HCT116 (cell line): ENCODE data around the gene ARHGEF6. TPM values are rescaled to one million over a fixed set of nuclear protein-coding genes. Genes with fewer than 3 reads are reported as not detected.

ENCODE experiments used
- ATAC-seq: fragments of 200-7000 bp; cut with Tn5 transposase; 2 replicates; pipeline ENCODE4 v1.9.1; 2020; ENCODE audit warnings: mild to moderate bottlenecking, moderate library complexity
- BruUV-seq: library from RNA; stranded (reverse); fragments of 400-500 nt; replicated peaks from 2 replicates; lab custom pipeline; 2021; lab: Mats Ljungman, UMichigan
- CTCF ChIA-PET: fragments of 300-600 bp; sonication (Branson Sonifier 250); formaldehyde crosslinking; loops from one replicate; lab custom pipeline; 2021; ENCODE audit warnings: antibody characterized with exemption; lab: Charles Lee
- POLR2A ChIA-PET: fragments of 300-600, 350-600 bp; sonication (Branson Sonifier 250); formaldehyde crosslinking; loops from one replicate; lab custom pipeline; 2021; ENCODE audit warnings: antibody characterized with exemption; lab: Charles Lee
- RAD21 ChIA-PET, 2 experiments: fragments of 300-600 bp; sonication (Branson Sonifier 250); formaldehyde crosslinking; loops; one replicate each; lab custom pipeline; 2023; ENCODE audit warnings: low total read pairs in 2 of 2; ENCODE audit not compliant: uncharacterized antibody in 2 of 2, unreplicated experiment in 2 of 2, low non-redundant PET in 1 of 2; lab: Charles Lee
- DNase-seq: peaks from one replicate; pipeline ENCODE4 v3.0.0-alpha.2; 2010; ENCODE audit warnings: low read depth, low spot score
- H2AFZ ChIP-seq: fragments of 200-600 bp; shearing (Covaris generic), sonication (generic); 2 replicates; pipeline ENCODE4 v1.6.1; 2017; ENCODE audit warnings: low read depth, mixed run types, mixed read lengths, antibody characterized with exemption, low read length; ENCODE audit not compliant: poor library complexity, severe bottlenecking
- H3K27ac ChIP-seq: 2 replicates; pipeline ENCODE4 v1.5.1; 2012; ENCODE audit warnings: low read depth, low read length
- H3K27me3 ChIP-seq: fragments of 200-600 bp; sonication (generic); 2 replicates; pipeline ENCODE4 v1.6.1; 2016; ENCODE audit warnings: mixed run types, low read length, mixed read lengths; ENCODE audit not compliant: insufficient read depth
- H3K36me3 ChIP-seq, 2 experiments: fragments of 200-500 bp in 1 of 2; fragments of 200-600 bp in 1 of 2; sonication (Bioruptor generic) in 1 of 2; sonication (generic) in 1 of 2; 2 replicates each; pipeline versions ENCODE4 v1.5.1 to v1.6.1; 2014 to 2016; ENCODE audit warnings: low read length in 2 of 2, inconsistent platforms in 1 of 2, mixed read lengths in 1 of 2, mixed run types in 1 of 2; ENCODE audit not compliant: insufficient read depth in 2 of 2, control insufficient read depth in 1 of 2
- H3K4me1 ChIP-seq, 2 experiments: fragments of 200-600 bp in 1 of 2; sonication (generic) in 1 of 2; 2 replicates each; pipeline versions ENCODE4 v1.5.1 to v1.6.1; 2012 to 2017; ENCODE audit warnings: low read length in 2 of 2, inconsistent platforms in 1 of 2, mild to moderate bottlenecking in 1 of 2, mixed read lengths in 1 of 2, mixed run types in 1 of 2, moderate library complexity in 1 of 2; ENCODE audit not compliant: insufficient read depth in 2 of 2, control insufficient read depth in 1 of 2
- H3K4me2 ChIP-seq: fragments of 200-600 bp; sonication (generic); 2 replicates; pipeline ENCODE4 v1.6.1; 2017; ENCODE audit warnings: mixed run types, low read length, mixed read lengths
- H3K4me3 ChIP-seq, 2 experiments: fragments of 200-600 bp in 1 of 2; sonication (generic) in 1 of 2; replicated peaks in 1 of 2; 2 replicates each; pipeline ENCODE4 v1.5.1; 2011 to 2016; ENCODE audit warnings: low read length in 2 of 2, control low read depth in 1 of 2, low read depth in 1 of 2, mild to moderate bottlenecking in 1 of 2, mixed read lengths in 1 of 2, mixed run types in 1 of 2
- H3K79me2 ChIP-seq: fragments of 200-600 bp; sonication (generic); 2 replicates; pipeline ENCODE4 v1.6.1; 2017; ENCODE audit warnings: mild to moderate bottlenecking, mixed run types, low read length, moderate library complexity, mixed read lengths; ENCODE audit not compliant: insufficient read depth
- H3K9ac ChIP-seq: fragments of 200-600 bp; sonication (generic); 2 replicates; pipeline ENCODE4 v1.6.1; 2016; ENCODE audit warnings: low read length, mixed read lengths
- H3K9me2 ChIP-seq: fragments of 200-600 bp; sonication (generic), shearing (Covaris generic); 2 replicates; pipeline ENCODE4 v1.6.1; 2017; ENCODE audit warnings: mixed run types, mild to moderate bottlenecking, moderate library complexity; ENCODE audit not compliant: insufficient read depth
- H3K9me3 ChIP-seq, 2 experiments: fragments of 200-500 bp in 1 of 2; fragments of 200-600 bp in 1 of 2; sonication (Bioruptor generic) in 1 of 2; sonication (generic) in 1 of 2; 2 replicates each; pipeline ENCODE4 v1.6.1; 2014 to 2017; ENCODE audit warnings: low read length in 2 of 2, mixed read lengths in 2 of 2, inconsistent platforms in 1 of 2, low read depth in 1 of 2, mild to moderate bottlenecking in 1 of 2, mixed run types in 1 of 2, moderate library complexity in 1 of 2; ENCODE audit not compliant: control insufficient read depth in 1 of 2, insufficient read depth in 1 of 2
- H4K20me1 ChIP-seq: fragments of 200-600 bp; sonication (generic), shearing (Covaris generic); 2 replicates; pipeline ENCODE4 v1.6.1; 2017; ENCODE audit warnings: mixed run types, mild to moderate bottlenecking, moderate library complexity; ENCODE audit not compliant: insufficient read depth
- CEBPB ChIP-seq: IDR thresholded peaks from 2 replicates; pipeline ENCODE4 v1.6.1; 2012; ENCODE audit warnings: low read depth
- EGR1 ChIP-seq: IDR thresholded peaks from 2 replicates; pipeline ENCODE4 v1.6.1; 2012; ENCODE audit warnings: low read depth
- EZH2 ChIP-seq: fragments of 200-600 bp; sonication (generic); IDR thresholded peaks from 2 replicates; pipeline ENCODE4 v1.6.1; 2017; ENCODE audit warnings: antibody characterized with exemption, mixed run types
- EZH2phosphoT487 ChIP-seq: fragments of 200-600 bp; IDR thresholded peaks from 2 replicates; pipeline ENCODE4 v1.6.1; 2018; ENCODE audit warnings: antibody characterized with exemption, borderline replicate concordance
- FOSL1 ChIP-seq: IDR thresholded peaks from 2 replicates; pipeline ENCODE4 v1.6.1; 2012; ENCODE audit warnings: low read depth
- JUND ChIP-seq: IDR thresholded peaks from 2 replicates; pipeline ENCODE4 v1.6.1; 2012
- POLR2AphosphoS5 ChIP-seq: IDR thresholded peaks from 2 replicates; pipeline ENCODE4 v1.6.1; 2011; ENCODE audit warnings: mild to moderate bottlenecking, low read depth, low read length, moderate library complexity
- RAD21 ChIP-seq: IDR thresholded peaks from 2 replicates; pipeline ENCODE4 v1.6.1; 2012; ENCODE audit warnings: low read depth, mild to moderate bottlenecking
- SIN3A ChIP-seq: IDR thresholded peaks from 2 replicates; pipeline ENCODE4 v1.6.1; 2012; ENCODE audit warnings: low read depth
- SP1 ChIP-seq: IDR thresholded peaks from 2 replicates; pipeline ENCODE4 v1.6.1; 2012; ENCODE audit warnings: low read depth
- SRF ChIP-seq: IDR thresholded peaks from 2 replicates; pipeline ENCODE4 v1.6.1; 2012; ENCODE audit warnings: low read depth
- TCF7L2 ChIP-seq: IDR thresholded peaks from 2 replicates; pipeline ENCODE4 v1.7.0; 2011; ENCODE audit warnings: borderline replicate concordance, inconsistent platforms; ENCODE audit not compliant: insufficient read depth, insufficient read length; ENCODE audit errors: extremely low read depth
- ZNF274 ChIP-seq: fragments of 200-500 bp; sonication (Bioruptor generic); IDR thresholded peaks from 2 replicates; pipeline ENCODE4 v1.6.1; 2014; ENCODE audit warnings: mild to moderate bottlenecking, low read depth, low read length, inconsistent platforms
- intact Hi-C: fragments of 100-400 bp; cut with micrococcal nuclease; formaldehyde crosslinking; loops from 2 replicates; pipeline ENCODE4 v1.10.0; 2022
- total RNA-seq: library from RNA; stranded (reverse); gene quantifications from one replicate; pipeline ENCODE4 v1.2.1, GENCODE V29; 2021; ENCODE audit not compliant: unreplicated experiment
- TF ChIP-seq, protein P1 (sequence below): IDR thresholded peaks from 2 replicates; pipeline ENCODE4 v1.6.1; 2012
- TF ChIP-seq, protein P2 (sequence below): IDR thresholded peaks from 2 replicates; pipeline ENCODE4 v1.6.1; 2011; ENCODE audit warnings: mild to moderate bottlenecking, low read length, moderate library complexity; ENCODE audit not compliant: insufficient replicate concordance; ENCODE audit errors: extremely low read depth
- TF ChIP-seq, protein P3 (sequence below): IDR thresholded peaks from 2 replicates; pipeline ENCODE4 v1.6.1; 2012
- TF ChIP-seq, protein P4 (sequence below): IDR thresholded peaks from 2 replicates; pipeline ENCODE4 v1.6.1; 2012; ENCODE audit warnings: low read depth

Gene ARHGEF6
- total RNA-seq, 1 experiment from 2014 or later, result 1.9 TPM

DNA sequence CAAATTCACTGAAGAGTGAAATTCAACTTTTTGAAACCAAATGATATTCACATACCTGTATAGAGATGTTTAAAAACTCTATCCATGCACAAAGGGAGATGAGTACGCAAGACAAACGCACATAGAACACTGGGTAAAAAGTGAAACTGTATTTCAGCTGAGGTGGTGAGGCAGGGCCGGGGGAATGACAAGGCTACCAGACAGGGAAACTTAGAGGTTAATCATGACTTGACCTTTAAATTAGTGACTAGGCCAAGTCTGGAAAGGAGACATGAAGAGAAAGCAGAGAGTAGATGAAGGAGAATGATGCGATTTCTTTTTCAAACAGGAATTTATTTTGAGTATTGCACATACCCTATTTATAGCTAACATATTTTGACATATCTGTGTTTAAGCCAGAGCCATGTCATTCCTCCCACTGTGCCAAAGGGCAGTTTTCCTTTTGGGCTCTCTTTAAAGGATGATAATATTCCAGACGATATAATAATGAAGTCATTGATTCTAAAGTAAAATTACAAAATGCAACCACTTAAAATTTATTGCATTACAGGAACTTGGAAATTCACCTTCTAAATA, 49.4 kb downstream of the ARHGEF6 start:
- Histone ChIP-seq H3K79me2 (no peaks in the 10 kb centered on the region), H3K4me3 (no peak overlapping the region), H2AFZ (no peak overlapping the region), H3K27me3 (no peaks in the 10 kb centered on the region), H4K20me1 (no peaks in the 10 kb centered on the region), H3K27ac (no peak overlapping the region), H3K9me3 (no peaks in the 10 kb centered on the region), H3K4me1 (no peaks in the 10 kb centered on the region), H3K9me2 (no peaks in the 10 kb centered on the region), H3K36me3 (no peaks in the 10 kb centered on the region), H3K9ac (no peak overlapping the region), H3K4me2 (no peak overlapping the region)
- ChIA-PET POLR2A (no interaction called here), RAD21 (no interaction called here), CTCF (no interaction called here)
- DNase-seq, result no peak
- intact Hi-C loops, result no loop called here
- TF ChIP-seq TCF7L2 (no peak), EZH2phosphoT487 (no peak), JUND (no peak), EGR1 (no peak), ZNF274 (no peak), CEBPB (no peak), SRF (no peak), SIN3A (no peak), FOSL1 (no peak), RAD21 (no peak), EZH2 (no peak), SP1 (no peak), POLR2AphosphoS5 (no peak)
- TF ChIP-seq, protein P1, sequence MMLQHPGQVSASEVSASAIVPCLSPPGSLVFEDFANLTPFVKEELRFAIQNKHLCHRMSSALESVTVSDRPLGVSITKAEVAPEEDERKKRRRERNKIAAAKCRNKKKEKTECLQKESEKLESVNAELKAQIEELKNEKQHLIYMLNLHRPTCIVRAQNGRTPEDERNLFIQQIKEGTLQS, result no peak
- TF ChIP-seq, protein P2, sequence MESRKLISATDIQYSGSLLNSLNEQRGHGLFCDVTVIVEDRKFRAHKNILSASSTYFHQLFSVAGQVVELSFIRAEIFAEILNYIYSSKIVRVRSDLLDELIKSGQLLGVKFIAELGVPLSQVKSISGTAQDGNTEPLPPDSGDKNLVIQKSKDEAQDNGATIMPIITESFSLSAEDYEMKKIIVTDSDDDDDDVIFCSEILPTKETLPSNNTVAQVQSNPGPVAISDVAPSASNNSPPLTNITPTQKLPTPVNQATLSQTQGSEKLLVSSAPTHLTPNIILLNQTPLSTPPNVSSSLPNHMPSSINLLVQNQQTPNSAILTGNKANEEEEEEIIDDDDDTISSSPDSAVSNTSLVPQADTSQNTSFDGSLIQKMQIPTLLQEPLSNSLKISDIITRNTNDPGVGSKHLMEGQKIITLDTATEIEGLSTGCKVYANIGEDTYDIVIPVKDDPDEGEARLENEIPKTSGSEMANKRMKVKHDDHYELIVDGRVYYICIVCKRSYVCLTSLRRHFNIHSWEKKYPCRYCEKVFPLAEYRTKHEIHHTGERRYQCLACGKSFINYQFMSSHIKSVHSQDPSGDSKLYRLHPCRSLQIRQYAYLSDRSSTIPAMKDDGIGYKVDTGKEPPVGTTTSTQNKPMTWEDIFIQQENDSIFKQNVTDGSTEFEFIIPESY, result no peak
- TF ChIP-seq, protein P3, sequence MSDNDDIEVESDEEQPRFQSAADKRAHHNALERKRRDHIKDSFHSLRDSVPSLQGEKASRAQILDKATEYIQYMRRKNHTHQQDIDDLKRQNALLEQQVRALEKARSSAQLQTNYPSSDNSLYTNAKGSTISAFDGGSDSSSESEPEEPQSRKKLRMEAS, result no peak
- TF ChIP-seq, protein P4, sequence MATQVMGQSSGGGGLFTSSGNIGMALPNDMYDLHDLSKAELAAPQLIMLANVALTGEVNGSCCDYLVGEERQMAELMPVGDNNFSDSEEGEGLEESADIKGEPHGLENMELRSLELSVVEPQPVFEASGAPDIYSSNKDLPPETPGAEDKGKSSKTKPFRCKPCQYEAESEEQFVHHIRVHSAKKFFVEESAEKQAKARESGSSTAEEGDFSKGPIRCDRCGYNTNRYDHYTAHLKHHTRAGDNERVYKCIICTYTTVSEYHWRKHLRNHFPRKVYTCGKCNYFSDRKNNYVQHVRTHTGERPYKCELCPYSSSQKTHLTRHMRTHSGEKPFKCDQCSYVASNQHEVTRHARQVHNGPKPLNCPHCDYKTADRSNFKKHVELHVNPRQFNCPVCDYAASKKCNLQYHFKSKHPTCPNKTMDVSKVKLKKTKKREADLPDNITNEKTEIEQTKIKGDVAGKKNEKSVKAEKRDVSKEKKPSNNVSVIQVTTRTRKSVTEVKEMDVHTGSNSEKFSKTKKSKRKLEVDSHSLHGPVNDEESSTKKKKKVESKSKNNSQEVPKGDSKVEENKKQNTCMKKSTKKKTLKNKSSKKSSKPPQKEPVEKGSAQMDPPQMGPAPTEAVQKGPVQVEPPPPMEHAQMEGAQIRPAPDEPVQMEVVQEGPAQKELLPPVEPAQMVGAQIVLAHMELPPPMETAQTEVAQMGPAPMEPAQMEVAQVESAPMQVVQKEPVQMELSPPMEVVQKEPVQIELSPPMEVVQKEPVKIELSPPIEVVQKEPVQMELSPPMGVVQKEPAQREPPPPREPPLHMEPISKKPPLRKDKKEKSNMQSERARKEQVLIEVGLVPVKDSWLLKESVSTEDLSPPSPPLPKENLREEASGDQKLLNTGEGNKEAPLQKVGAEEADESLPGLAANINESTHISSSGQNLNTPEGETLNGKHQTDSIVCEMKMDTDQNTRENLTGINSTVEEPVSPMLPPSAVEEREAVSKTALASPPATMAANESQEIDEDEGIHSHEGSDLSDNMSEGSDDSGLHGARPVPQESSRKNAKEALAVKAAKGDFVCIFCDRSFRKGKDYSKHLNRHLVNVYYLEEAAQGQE, result no peak
- ATAC-seq, result no peak
- no TSS peak for BruUV-seq
